WTC11 (cell line): ENCODE data around the gene ZMIZ1. TPM values are rescaled to one million over a fixed set of nuclear protein-coding genes. Genes with fewer than 3 reads are reported as not detected.

Experiments
- ATAC-seq: fragments of 200-7000 bp; cut with Tn5 transposase; 2 replicates; pipeline ENCODE4 v1.10.0; 2021; ENCODE audit warnings: mild to moderate bottlenecking, moderate library complexity
- CTCF ChIA-PET: fragments of 300-600 bp; sonication (Branson Sonifier 250); formaldehyde crosslinking; loops from one replicate; lab custom pipeline; 2021; ENCODE audit warnings: antibody characterized with exemption; lab: Charles Lee
- POLR2A ChIA-PET: fragments of 350-600 bp; sonication (Branson Sonifier 250); formaldehyde crosslinking; loops from one replicate; lab custom pipeline; 2021; ENCODE audit warnings: antibody characterized with exemption; lab: Charles Lee
- DNase-seq: peaks from one replicate; pipeline ENCODE4 v3.0.0; 2021; ENCODE audit warnings: low spot score
- H3K27ac Mint-ChIP-seq: 2 replicates; pipeline ENCODE4 v1.8.0; 2021; ENCODE audit warnings: mixed read lengths
- H3K27me3 Mint-ChIP-seq: 2 replicates; pipeline ENCODE4 v1.8.0; 2021; ENCODE audit warnings: low read depth, mild to moderate bottlenecking, moderate library complexity, mixed read lengths
- H3K36me3 Mint-ChIP-seq: 2 replicates; pipeline ENCODE4 v1.8.0; 2021; ENCODE audit warnings: mixed read lengths
- H3K4me1 Mint-ChIP-seq: 2 replicates; pipeline ENCODE4 v1.8.0; 2022; ENCODE audit warnings: mixed read lengths
- H3K4me3 Mint-ChIP-seq: 2 replicates; pipeline ENCODE4 v1.8.0; 2021; ENCODE audit warnings: mild to moderate bottlenecking, moderate library complexity, mixed read lengths
- H3K9me3 Mint-ChIP-seq: 2 replicates; pipeline ENCODE4 v1.8.0; 2021; ENCODE audit warnings: mixed read lengths
- AFF4 ChIP-seq: sonication (generic); formaldehyde crosslinking; IDR thresholded peaks from 2 replicates; pipeline ENCODE4 v1.8.1; 2023; ENCODE audit warnings: mild to moderate bottlenecking, missing genetic modification reagents, borderline replicate concordance
- ATF2 ChIP-seq: sonication (generic); formaldehyde crosslinking; IDR thresholded peaks from 2 replicates; pipeline ENCODE4 v1.8.1; 2022; ENCODE audit warnings: low read depth, missing genetic modification reagents, borderline replicate concordance
- ATF3 ChIP-seq: sonication (generic); formaldehyde crosslinking; conservative IDR thresholded peaks from 2 replicates; pipeline ENCODE4 v1.8.1; 2022; ENCODE audit warnings: mild to moderate bottlenecking, missing genetic modification reagents
- ATF6 ChIP-seq: sonication (generic); formaldehyde crosslinking; IDR thresholded peaks from 2 replicates; pipeline ENCODE4 v1.8.1; 2023; ENCODE audit warnings: mild to moderate bottlenecking, missing genetic modification reagents
- CBFB ChIP-seq: sonication (generic); formaldehyde crosslinking; IDR thresholded peaks from 2 replicates; pipeline ENCODE4 v1.8.1; 2022; ENCODE audit warnings: mild to moderate bottlenecking, low read depth, missing genetic modification reagents
- ETV6 ChIP-seq: sonication (generic); formaldehyde crosslinking; IDR thresholded peaks from 2 replicates; pipeline ENCODE4 v1.8.1; 2022; ENCODE audit warnings: mild to moderate bottlenecking, missing genetic modification reagents
- GTF2I ChIP-seq: fragments of 250-450 bp; sonication (Bioruptor Pico); conservative IDR thresholded peaks from 2 replicates; pipeline ENCODE4 v1.4.0; 2021; ENCODE audit warnings: mild to moderate bottlenecking
- JUN ChIP-seq: sonication (generic); formaldehyde crosslinking; IDR thresholded peaks from 2 replicates; pipeline ENCODE4 v1.8.0; 2023; ENCODE audit warnings: mild to moderate bottlenecking, missing genetic modification reagents
- NR1H2 ChIP-seq: sonication (generic); formaldehyde crosslinking; IDR thresholded peaks from 2 replicates; pipeline ENCODE4 v1.9.0; 2021; ENCODE audit warnings: mild to moderate bottlenecking, moderate library complexity, missing genetic modification reagents
- RELA ChIP-seq: sonication (generic); formaldehyde crosslinking; IDR thresholded peaks from 2 replicates; pipeline ENCODE4 v1.8.1; 2022; ENCODE audit warnings: missing genetic modification reagents, mild to moderate bottlenecking, borderline replicate concordance
- SP1 ChIP-seq: sonication (generic); formaldehyde crosslinking; conservative IDR thresholded peaks from 2 replicates; pipeline ENCODE4 v1.8.1; 2022; ENCODE audit warnings: missing genetic modification reagents
- ZNF425 ChIP-seq: fragments of 250-450 bp; sonication (Bioruptor Pico); conservative IDR thresholded peaks from 2 replicates; pipeline ENCODE4 v1.9.0; 2021; ENCODE audit warnings: mild to moderate bottlenecking
- ZNF512 ChIP-seq: sonication (generic); formaldehyde crosslinking; IDR thresholded peaks from 2 replicates; pipeline ENCODE4 v1.8.1; 2022; ENCODE audit warnings: missing genetic modification reagents, borderline replicate concordance
- ZSCAN18 ChIP-seq: fragments of 250-450 bp; sonication (Bioruptor Pico); IDR thresholded peaks from 2 replicates; pipeline ENCODE4 v2.1.2; 2022; ENCODE audit warnings: mild to moderate bottlenecking, moderate library complexity
- total RNA-seq: library from RNA; stranded (reverse); gene quantifications from 3 replicates; pipeline ENCODE4 v1.2.3, GENCODE V29; 2021

Gene ZMIZ1
- total RNA-seq, 1 experiment from 2014 or later = 44.4 TPM

- Mint-ChIP-seq H3K4me3 (peak overlapping the region; percentile 12; the same call in 1 of the 2 replicates), H3K9me3 (no peaks in the 10 kb centered on the region), H3K27me3 (no peaks in the 10 kb centered on the region)
- no peak for DNase-seq
- TF ChIP-seq JUN (CRISPR knock-in tag) (no peak), ZNF425 (CRISPR knock-in tag) (no peak), ATF3 (CRISPR knock-in tag) (no peak), ATF6 (CRISPR knock-in tag) (no peak), CBFB (CRISPR knock-in tag) (no peak), RELA (CRISPR knock-in tag) (no peak), NR1H2 (no peak), ZSCAN18 (CRISPR knock-in tag) (no peak), GTF2I (CRISPR knock-in tag) (no peak), ZNF512 (CRISPR knock-in tag) (no peak), ETV6 (no peak), AFF4 (CRISPR knock-in tag) (no peak), ATF2 (CRISPR knock-in tag) (no peak), SP1 (CRISPR knock-in tag) (no peak)
- TF ChIP-seq, all 79 proteins: peak for 0
- peak overlapping the region; percentile 84 for H3K27ac Mint-ChIP-seq
- peaks cover 45% of the 10 kb centered on the region for H3K4me1 Mint-ChIP-seq
- peak; percentile 42; the same call in 1 of the 2 replicates for ATAC-seq
- POLR2A ChIA-PET = interaction anchor here (1.0 kb wide), 1 partner anchor 15 kb away, joined by 3 read pairs; no protein-coding TSS in a partner anchor
- H3K36me3 Mint-ChIP-seq = no peaks in the 10 kb centered on the region
- CTCF ChIA-PET = interaction anchor here (0.7 kb wide), 1 partner anchor 1018 kb away, joined by 3 read pairs; no protein-coding TSS in a partner anchor
These were observed 116.5 kb downstream of the ZMIZ1 start for GRCh38 chr10:79185067-79185774.
